Hepatocyte (in vitro differentiated cells): ENCODE results near the gene PARN. TPM values are rescaled to one million over a fixed set of nuclear protein-coding genes. Genes with fewer than 3 reads are reported as not detected.

Experiments
- DNase-seq: peaks from one replicate; pipeline ENCODE4 v3.0.0-alpha.2; 2016; ENCODE audit warnings: low spot score
- H2AFZ ChIP-seq: fragments of 200-600 bp; sonication (generic); 2 replicates; pipeline ENCODE4 v1.6.0; 2016; ENCODE audit warnings: antibody characterized with exemption, mild to moderate bottlenecking
- H3K27ac ChIP-seq: fragments of 200-600 bp; sonication (generic); 2 replicates; pipeline ENCODE4 v1.5.1; 2016; ENCODE audit warnings: mild to moderate bottlenecking
- H3K27me3 ChIP-seq: fragments of 200-600 bp; sonication (generic); 2 replicates; pipeline ENCODE4 v1.6.1; 2016
- H3K36me3 ChIP-seq: fragments of 200-600 bp; sonication (generic); replicated peaks from 2 replicates; pipeline ENCODE4 v1.5.1; 2016; ENCODE audit warnings: low read depth; ENCODE audit not compliant: insufficient read depth
- H3K4me1 ChIP-seq: fragments of 200-600 bp; sonication (generic); 2 replicates; pipeline ENCODE4 v1.5.1; 2016; ENCODE audit warnings: mild to moderate bottlenecking, moderate library complexity; ENCODE audit not compliant: insufficient read depth
- H3K4me2 ChIP-seq: fragments of 200-600 bp; sonication (generic); 2 replicates; pipeline ENCODE4 v1.6.0; 2016
- H3K4me3 ChIP-seq: fragments of 200-600 bp; sonication (generic); 2 replicates; pipeline ENCODE4 v1.5.1; 2016; ENCODE audit warnings: mild to moderate bottlenecking
- H3K79me2 ChIP-seq: fragments of 200-600 bp; sonication (generic); 2 replicates; pipeline ENCODE4 v1.6.0; 2017; ENCODE audit warnings: mild to moderate bottlenecking
- H3K9me2 ChIP-seq: fragments of 200-600 bp; sonication (generic); replicated peaks from 2 replicates; pipeline ENCODE4 v1.6.0; 2017; ENCODE audit warnings: mild to moderate bottlenecking; ENCODE audit not compliant: insufficient read depth
- H3K9me3 ChIP-seq: fragments of 200-600 bp; sonication (generic); 2 replicates; pipeline ENCODE4 v1.5.1; 2016; ENCODE audit warnings: low read depth, mild to moderate bottlenecking
- H4K20me1 ChIP-seq: fragments of 200-600 bp; sonication (generic); 2 replicates; pipeline ENCODE4 v1.6.0; 2016; ENCODE audit warnings: mild to moderate bottlenecking; ENCODE audit not compliant: insufficient read depth, poor library complexity, severe bottlenecking
- CTCF ChIP-seq: fragments of 200-600 bp; sonication (generic); IDR thresholded peaks from 2 replicates; pipeline ENCODE4 v1.5.1; 2016; ENCODE audit warnings: antibody characterized with exemption, mild to moderate bottlenecking; ENCODE audit not compliant: poor library complexity
- EZH2 ChIP-seq: fragments of 200-600 bp; sonication (generic); IDR thresholded peaks from 2 replicates; pipeline ENCODE4 v1.6.1; 2016; ENCODE audit warnings: antibody characterized with exemption, mild to moderate bottlenecking, borderline replicate concordance
- EZH2phosphoT487 ChIP-seq: fragments of 200-600 bp; sonication (generic); IDR thresholded peaks from one replicate; pipeline ENCODE4 v1.6.1; 2018; ENCODE audit warnings: antibody characterized with exemption, mild to moderate bottlenecking, low read depth, moderate library complexity; ENCODE audit not compliant: unreplicated experiment, severe bottlenecking
- WGBS: methylation state at CpG from one replicate; pipeline ENCODE4 v1.1.6; 2016; ENCODE audit warnings: low lambda C conversion rate; ENCODE audit errors: missing lambda C conversion rate; 5-methylcytosine and 5-hydroxymethylcytosine counted together
- polyA plus RNA-seq: library from polyadenylated mRNA; unstranded; fragments of >200 nt; fragmentation: Nextera tagmentation; extraction: Ambion mirVana; gene quantifications from 2 replicates; pipeline ENCODE4 v1.2.1, GENCODE V29; 2016
- total RNA-seq: library from RNA; depleted of rRNA; stranded (reverse); fragments of >200 nt; gene quantifications from 2 replicates; pipeline ENCODE4 v1.2.3, GENCODE V29; 2014

Gene PARN
- total and polyA plus RNA-seq, 2 experiments from 2014 or later, result 23.7 to 35.6 TPM

DNA sequence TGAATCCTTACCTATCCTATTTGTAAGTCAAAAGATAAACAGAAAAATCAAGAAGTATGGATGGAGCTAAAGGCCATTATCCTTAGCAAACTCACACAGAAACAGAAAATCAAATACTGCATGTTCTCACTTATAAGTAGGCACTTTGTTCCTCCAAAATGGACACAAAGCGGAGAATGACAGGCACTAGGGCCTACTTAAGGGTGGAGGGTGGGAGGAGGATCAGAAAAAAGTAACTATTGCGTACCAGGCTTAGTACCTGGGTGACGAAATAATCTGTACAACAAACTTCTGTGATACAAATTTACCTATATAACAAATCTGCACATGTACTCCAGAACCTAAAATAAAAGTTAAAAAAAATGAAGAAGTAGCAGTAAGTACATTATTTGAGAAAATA lies 164.3 kb downstream of the PARN start:
- Histone ChIP-seq H3K4me3 (no peak overlapping the region), H3K9me2 (no peaks in the 10 kb centered on the region), H3K36me3 (no peaks in the 10 kb centered on the region), H3K27me3 (no peaks in the 10 kb centered on the region), H3K79me2 (no peaks in the 10 kb centered on the region), H2AFZ (no peak overlapping the region), H3K4me1 (no peaks in the 10 kb centered on the region), H3K27ac (no peak overlapping the region), H3K9me3 (no peaks in the 10 kb centered on the region), H4K20me1 (no peaks in the 10 kb centered on the region), H3K4me2 (no peak overlapping the region)
- no peak for TF ChIP-seq EZH2
- no peak for TF ChIP-seq CTCF
- TF ChIP-seq EZH2phosphoT487, result no peak
- WGBS, result 96% methylated on average over 3 of the region's 3 CpGs
- no peak for DNase-seq

GRCh38 chr16:14464796-14465195 lies 165.3 kb downstream of the PARN start:
- 94% methylated on average over 2 of the region's 2 CpGs for WGBS
- no peak for TF ChIP-seq EZH2
- no peak for TF ChIP-seq CTCF

GRCh38 chr16:14464192-14464591 lies 165.9 kb downstream of the PARN start:
- WGBS, result 96% methylated on average over 2 of the region's 2 CpGs
- no peak for DNase-seq
- TF ChIP-seq EZH2phosphoT487 (no peak), CTCF (no peak), EZH2 (no peak)
- Histone ChIP-seq H3K27ac (no peak overlapping the region), H3K9me2 (no peaks in the 10 kb centered on the region), H3K36me3 (no peaks in the 10 kb centered on the region), H3K4me1 (no peaks in the 10 kb centered on the region), H3K4me2 (no peak overlapping the region), H4K20me1 (no peaks in the 10 kb centered on the region), H3K4me3 (no peak overlapping the region), H3K79me2 (no peaks in the 10 kb centered on the region), H2AFZ (no peak overlapping the region), H3K9me3 (no peaks in the 10 kb centered on the region), H3K27me3 (no peaks in the 10 kb centered on the region)

More at GRCh38 chr16:14464796-14465195, 165.3 kb downstream of the PARN start:
- Histone ChIP-seq H3K9me3 (no peaks in the 10 kb centered on the region), H4K20me1 (no peaks in the 10 kb centered on the region), H3K4me2 (no peak overlapping the region), H3K27ac (no peak overlapping the region), H3K27me3 (no peaks in the 10 kb centered on the region), H3K9me2 (no peaks in the 10 kb centered on the region), H3K36me3 (no peaks in the 10 kb centered on the region), H3K4me1 (no peaks in the 10 kb centered on the region), H3K4me3 (no peak overlapping the region), H2AFZ (no peak overlapping the region), H3K79me2 (no peaks in the 10 kb centered on the region)
- no peak for DNase-seq

DNA sequence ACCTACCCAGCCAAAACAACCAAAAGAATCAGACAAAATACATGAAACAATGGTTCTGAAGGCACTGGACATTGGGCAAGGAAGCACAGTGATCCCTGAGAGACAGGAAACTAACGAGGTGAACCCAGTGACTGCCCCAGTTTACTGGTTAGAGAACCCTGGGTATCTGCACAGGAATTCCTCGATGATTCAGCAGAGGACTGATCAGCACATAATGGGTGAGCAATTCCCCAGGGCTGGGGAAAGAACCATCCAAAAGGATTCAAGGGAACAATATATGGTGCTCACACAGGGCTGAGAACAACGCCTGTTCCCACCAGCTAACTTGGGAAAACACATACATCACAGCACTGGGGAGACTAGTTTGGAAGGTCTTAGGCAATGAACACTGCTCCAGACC lies 167.2 kb downstream of the PARN start:
- Histone ChIP-seq H3K27ac (no peak overlapping the region), H2AFZ (no peak overlapping the region), H3K9me2 (no peaks in the 10 kb centered on the region), H3K79me2 (no peaks in the 10 kb centered on the region), H3K4me2 (no peak overlapping the region), H3K36me3 (no peaks in the 10 kb centered on the region), H3K27me3 (no peaks in the 10 kb centered on the region), H3K4me3 (no peak overlapping the region), H3K9me3 (no peaks in the 10 kb centered on the region), H3K4me1 (no peaks in the 10 kb centered on the region), H4K20me1 (no peaks in the 10 kb centered on the region)
- 88% methylated on average over 3 of the region's 3 CpGs for WGBS
- DNase-seq, result no peak
- TF ChIP-seq EZH2phosphoT487 (no peak), EZH2 (no peak), CTCF (no peak)
